H9 (cell line): Measurements from ENCODE around the gene CDK6. TPM values are rescaled to one million over a fixed set of nuclear protein-coding genes. Genes with fewer than 3 reads are reported as not detected.
A peak's percentile ranks its signal among the peaks of the same experiment; 100 is the strongest.

Experiments
- DNase-seq: peaks from one replicate; pipeline ENCODE4 v3.0.0-alpha.2; 2017
- H2AFZ ChIP-seq: one replicate; pipeline ENCODE4 v1.6.1; 2013; ENCODE audit warnings: mild to moderate bottlenecking, low read length, control low read depth, moderate library complexity
- H2AK5ac ChIP-seq: 2 replicates; pipeline ENCODE4 v1.6.1; 2013; ENCODE audit warnings: low read length, control low read depth, mixed read lengths; ENCODE audit not compliant: insufficient read length
- H2BK120ac ChIP-seq: one replicate; pipeline ENCODE4 v1.6.1; 2013; ENCODE audit warnings: low read depth, mild to moderate bottlenecking, low read length, control low read depth, inconsistent platforms; ENCODE audit not compliant: poor library complexity, severe bottlenecking
- H2BK12ac ChIP-seq: 2 replicates; pipeline ENCODE4 v1.6.1; 2013; ENCODE audit warnings: low read length, control low read depth, mixed read lengths, low read depth; ENCODE audit not compliant: insufficient read length
- H2BK15ac ChIP-seq: 2 replicates; pipeline ENCODE4 v1.6.1; 2013; ENCODE audit warnings: low read depth, low read length, control low read depth
- H2BK20ac ChIP-seq: one replicate; pipeline ENCODE4 v1.6.1; 2013; ENCODE audit warnings: low read depth, mild to moderate bottlenecking, low read length, control low read depth, inconsistent platforms; ENCODE audit not compliant: poor library complexity, severe bottlenecking
- H2BK5ac ChIP-seq: 2 replicates; pipeline ENCODE4 v1.6.1; 2013; ENCODE audit warnings: low read length, control low read depth, mixed read lengths; ENCODE audit not compliant: insufficient read length
- H3K14ac ChIP-seq: 2 replicates; pipeline ENCODE4 v1.6.1; 2013; ENCODE audit warnings: low read length, control low read depth; ENCODE audit not compliant: insufficient read depth
- H3K18ac ChIP-seq: 2 replicates; pipeline ENCODE4 v1.6.1; 2013; ENCODE audit warnings: low read depth, mild to moderate bottlenecking, mixed read lengths, low read length, control low read depth; ENCODE audit not compliant: insufficient read length
- H3K23ac ChIP-seq: 2 replicates; pipeline ENCODE4 v1.6.1; 2013; ENCODE audit warnings: low read length, control low read depth, mixed read lengths, low read depth; ENCODE audit not compliant: insufficient read length
- H3K23me2 ChIP-seq: 2 replicates; pipeline ENCODE4 v1.6.1; 2013; ENCODE audit warnings: low read depth, mild to moderate bottlenecking, mixed read lengths, low read length, control low read depth; ENCODE audit not compliant: insufficient read length, poor library complexity, severe bottlenecking
- H3K27ac ChIP-seq: 2 replicates; pipeline ENCODE4 v1.5.1; 2013; ENCODE audit warnings: low read length, control low read depth, mixed read lengths, low read depth; ENCODE audit not compliant: insufficient read length
- H3K27me3 ChIP-seq: 2 replicates; pipeline ENCODE4 v1.6.1; 2013; ENCODE audit warnings: low read length, control low read depth, inconsistent platforms; ENCODE audit not compliant: insufficient read depth
- H3K4ac ChIP-seq: 2 replicates; pipeline ENCODE4 v1.6.1; 2013; ENCODE audit warnings: low read depth, mild to moderate bottlenecking, control low read depth, inconsistent platforms, low read length, moderate library complexity
- H3K4me1 ChIP-seq: 2 replicates; pipeline ENCODE4 v1.6.1; 2013; ENCODE audit warnings: low read length, control low read depth, inconsistent platforms; ENCODE audit not compliant: insufficient read depth
- H3K4me2 ChIP-seq: 2 replicates; pipeline ENCODE4 v1.6.1; 2013; ENCODE audit warnings: low read length, control low read depth, mixed read lengths; ENCODE audit not compliant: insufficient read length, insufficient read depth
- H3K56ac ChIP-seq: 2 replicates; pipeline ENCODE4 v1.6.1; 2013; ENCODE audit warnings: low read depth, mild to moderate bottlenecking, mixed read lengths, low read length, control low read depth; ENCODE audit not compliant: insufficient read length
- H3K79me1 ChIP-seq: 2 replicates; pipeline ENCODE4 v1.6.1; 2013; ENCODE audit warnings: low read depth, mild to moderate bottlenecking, moderate library complexity, low read length, control low read depth, inconsistent platforms; ENCODE audit not compliant: insufficient read depth, poor library complexity, severe bottlenecking
- H3K79me2 ChIP-seq: 2 replicates; pipeline ENCODE4 v1.6.1; 2013; ENCODE audit warnings: low read length, control low read depth, inconsistent platforms; ENCODE audit not compliant: insufficient read depth
- H3K9ac ChIP-seq: 2 replicates; pipeline ENCODE4 v1.6.1; 2013; ENCODE audit warnings: low read length, control low read depth, mixed read lengths; ENCODE audit not compliant: insufficient read length; ENCODE audit errors: extremely low read depth
- H3K9me3 ChIP-seq: one replicate; pipeline ENCODE4 v1.6.1; 2013; ENCODE audit warnings: low read depth, low read length, inconsistent platforms; ENCODE audit not compliant: control insufficient read depth
- H3T11ph ChIP-seq: one replicate; pipeline ENCODE4 v1.6.1; 2013; ENCODE audit warnings: mild to moderate bottlenecking, low read length, control low read depth, inconsistent platforms
- H4K20me1 ChIP-seq: one replicate; pipeline ENCODE4 v1.6.1; 2013; ENCODE audit not compliant: control insufficient read depth, insufficient read length, insufficient read depth
- H4K5ac ChIP-seq: 2 replicates; pipeline ENCODE4 v1.6.1; 2013; ENCODE audit warnings: low read depth, mild to moderate bottlenecking, mixed read lengths, low read length, control low read depth; ENCODE audit not compliant: insufficient read length
- H4K8ac ChIP-seq: replicated peaks from 2 replicates; pipeline ENCODE4 v1.6.1; 2013; ENCODE audit warnings: low read length, control low read depth, mixed read lengths, low read depth; ENCODE audit not compliant: insufficient read length
- H4K91ac ChIP-seq: 2 replicates; pipeline ENCODE4 v1.6.1; 2013; ENCODE audit warnings: low read depth, mild to moderate bottlenecking, moderate library complexity, mixed read lengths, low read length, control low read depth; ENCODE audit not compliant: insufficient read length
- H3K27ac Mint-ChIP-seq, 3 experiments: 2 replicates in 2 of 3; 3 replicates in 1 of 3; pipeline ENCODE4 v1.8.0; 2020 to 2021; ENCODE audit warnings: mixed read lengths in 3 of 3, mild to moderate bottlenecking in 1 of 3, moderate library complexity in 1 of 3
- H3K27me3 Mint-ChIP-seq: 2 replicates; pipeline ENCODE4 v1.8.0; 2021; ENCODE audit warnings: low read depth, mild to moderate bottlenecking, moderate library complexity, mixed read lengths
- H3K36me3 Mint-ChIP-seq, 3 experiments: 2 replicates in 2 of 3; 3 replicates in 1 of 3; pipeline ENCODE4 v1.8.0; 2020 to 2021; ENCODE audit warnings: low read depth in 3 of 3, mixed read lengths in 3 of 3; ENCODE audit not compliant: insufficient read depth in 1 of 3
- H3K4me1 Mint-ChIP-seq, 2 experiments: 2 replicates each; pipeline ENCODE4 v1.8.0; 2020; ENCODE audit warnings: mixed read lengths in 2 of 2
- H3K4me3 Mint-ChIP-seq, 2 experiments: 2 replicates in 1 of 2; 3 replicates in 1 of 2; pipeline ENCODE4 v1.8.0; 2020 to 2021; ENCODE audit warnings: mild to moderate bottlenecking in 2 of 2, mixed read lengths in 2 of 2, moderate library complexity in 1 of 2
- H3K9me3 Mint-ChIP-seq, 2 experiments: 2 replicates in 1 of 2; 3 replicates in 1 of 2; pipeline ENCODE4 v1.8.0; 2020; ENCODE audit warnings: mild to moderate bottlenecking in 2 of 2, mixed read lengths in 2 of 2, moderate library complexity in 1 of 2
- WGBS: extraction: QIAGEN DNeasy Blood & Tissue Kit; methylation state at CpG from one replicate; pipeline ENCODE4 v1.1.7; 2013; ENCODE audit warnings: missing lambda C conversion rate, low lambda C conversion rate, mixed read lengths; ENCODE audit not compliant: insufficient read length; ENCODE audit errors: extremely low coverage; 5-methylcytosine and 5-hydroxymethylcytosine counted together
- total RNA-seq: library from RNA; stranded (reverse); gene quantifications from 2 replicates; pipeline ENCODE4 v1.2.1, GENCODE V29; 2021
- TF ChIP-seq, protein P1 (sequence below): fragments of 200-600 bp; sonication (generic); conservative IDR thresholded peaks from 3 replicates; pipeline ENCODE4 v1.8.0; 2021; ENCODE audit warnings: antibody characterized with exemption, mild to moderate bottlenecking

Gene CDK6
- total RNA-seq, 1 experiment from 2014 or later = 30.0 TPM

DNA sequence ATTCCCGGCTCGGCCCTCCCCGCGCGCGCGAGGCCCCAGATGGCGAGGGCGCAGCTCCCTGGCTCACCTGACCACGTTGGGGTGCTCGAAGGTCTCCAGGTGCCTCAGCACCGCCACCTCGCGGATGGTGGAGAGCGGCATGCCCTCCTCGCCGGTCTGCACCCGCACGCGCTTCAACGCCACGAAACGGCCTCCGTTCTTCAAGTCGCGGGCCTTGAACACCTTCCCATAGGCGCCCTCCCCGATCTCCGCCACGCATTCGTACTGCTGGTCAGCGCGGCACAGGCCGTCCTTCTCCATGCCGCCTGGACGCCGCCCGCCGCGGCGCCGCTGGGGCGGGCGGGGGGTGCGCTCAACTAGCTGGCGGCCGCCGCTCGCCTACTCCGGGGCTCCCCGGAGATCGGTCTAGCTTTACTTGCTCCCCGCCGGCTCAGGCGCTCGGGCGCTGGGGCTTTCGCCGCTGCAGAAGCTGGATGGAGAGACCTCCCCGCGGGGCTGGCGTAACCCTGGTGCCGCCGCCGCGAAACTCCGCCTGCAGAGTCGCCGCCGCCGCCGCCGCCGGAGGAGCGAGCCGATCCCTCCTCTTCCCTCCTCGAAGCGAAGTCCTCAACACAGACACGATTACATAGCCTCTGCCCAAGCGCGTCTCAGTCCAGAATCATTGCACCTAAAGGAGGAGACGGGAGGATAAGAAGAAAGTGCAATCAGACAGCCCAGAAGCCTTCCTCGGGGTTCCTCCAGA, 3.2 kb downstream of the CDK6 start:
- H3K79me2 ChIP-seq = 0 out of 2 replicates have a peak, but pooled peaks cover 2% of the 10 kb centered on the region
- H2AK5ac ChIP-seq = no peak overlapping the region
- no peak overlapping the region for H2BK15ac ChIP-seq
- no peak overlapping the region for H2BK120ac ChIP-seq
- no peak overlapping the region for H4K91ac ChIP-seq
- H2AFZ ChIP-seq = peak overlapping the region; percentile 80
- H3K9me3 ChIP-seq = no peaks in the 10 kb centered on the region
- peaks cover 4% of the 10 kb centered on the region; the same call in 1 of the 2 replicates for H3K4me1 ChIP-seq
- peaks cover 4% of the 10 kb centered on the region; the same call in 1 of the 2 replicates for H3K27me3 ChIP-seq
- H4K20me1 ChIP-seq = no peaks in the 10 kb centered on the region
- peaks cover 0 to 2% (median 1%) of the 10 kb centered on the region in 3 experiments; a peak in 2 of 7 replicates for H3K36me3 Mint-ChIP-seq
- no peak overlapping the region for H3T11ph ChIP-seq
- H3K4me3 Mint-ChIP-seq = peak overlapping the region; percentile 90 to 99
- peak overlapping the region; percentile 69; the same call in 1 of the 2 replicates for H3K14ac ChIP-seq
- H3K27me3 Mint-ChIP-seq = peaks cover 23% of the 10 kb centered on the region
- H2BK20ac ChIP-seq = no peak overlapping the region
- no peaks in the 10 kb centered on the region for H3K79me1 ChIP-seq
- H3K4ac ChIP-seq = no peak overlapping the region
- H3K23me2 ChIP-seq = peaks cover 35% of the 10 kb centered on the region
- no peak overlapping the region for H2BK5ac ChIP-seq
- no peak overlapping the region for H2BK12ac ChIP-seq
- peak overlapping the region; percentile 97 for H3K4me2 ChIP-seq
- no peak overlapping the region for H3K56ac ChIP-seq
- WGBS = no CpG with 5 or more reads among the region's 83 CpGs
- H3K9me3 Mint-ChIP-seq = no peaks in the 10 kb centered on the region; a peak in 3 of 5 replicates
- no peak overlapping the region for H3K27ac ChIP-seq
- peak overlapping the region; percentile 52 for H3K18ac ChIP-seq
- H4K5ac ChIP-seq = no peak overlapping the region
- TF ChIP-seq, protein P1, sequence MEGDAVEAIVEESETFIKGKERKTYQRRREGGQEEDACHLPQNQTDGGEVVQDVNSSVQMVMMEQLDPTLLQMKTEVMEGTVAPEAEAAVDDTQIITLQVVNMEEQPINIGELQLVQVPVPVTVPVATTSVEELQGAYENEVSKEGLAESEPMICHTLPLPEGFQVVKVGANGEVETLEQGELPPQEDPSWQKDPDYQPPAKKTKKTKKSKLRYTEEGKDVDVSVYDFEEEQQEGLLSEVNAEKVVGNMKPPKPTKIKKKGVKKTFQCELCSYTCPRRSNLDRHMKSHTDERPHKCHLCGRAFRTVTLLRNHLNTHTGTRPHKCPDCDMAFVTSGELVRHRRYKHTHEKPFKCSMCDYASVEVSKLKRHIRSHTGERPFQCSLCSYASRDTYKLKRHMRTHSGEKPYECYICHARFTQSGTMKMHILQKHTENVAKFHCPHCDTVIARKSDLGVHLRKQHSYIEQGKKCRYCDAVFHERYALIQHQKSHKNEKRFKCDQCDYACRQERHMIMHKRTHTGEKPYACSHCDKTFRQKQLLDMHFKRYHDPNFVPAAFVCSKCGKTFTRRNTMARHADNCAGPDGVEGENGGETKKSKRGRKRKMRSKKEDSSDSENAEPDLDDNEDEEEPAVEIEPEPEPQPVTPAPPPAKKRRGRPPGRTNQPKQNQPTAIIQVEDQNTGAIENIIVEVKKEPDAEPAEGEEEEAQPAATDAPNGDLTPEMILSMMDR = peak; percentile 92
- peaks cover 51 to 53% of the 10 kb centered on the region in 2 experiments for H3K4me1 Mint-ChIP-seq
- H4K8ac ChIP-seq = no peak overlapping the region
- DNase-seq = peak; percentile 89
- no peak overlapping the region for H3K23ac ChIP-seq
- peak overlapping the region; percentile 87 for H3K9ac ChIP-seq
- H3K27ac Mint-ChIP-seq = peak overlapping the region; percentile 64 to 97 (median 97)
